SKM-1 (cell line): ENCODE measurements around the gene NKRF.
"Not testable (repeated sequence)": the region's sequence is repeated elsewhere in the genome, so short reads cannot be mapped to it uniquely, and the experiment has no call there.

Experiments
- DNase-seq: peaks from one replicate; lab custom pipeline; 2025; ENCODE audit not compliant: unreplicated experiment; lab: John Stamatoyannopoulos, UW

Gene NKRF

GRCh38 chrX:119606280-119607017, at the start of gene NKRF:
Gene NKRF, minus strand, starts transcription at chrX:119606424.
- peak; percentile 79 for DNase-seq

GRCh38 chrX:119655125-119655524, 48.9 kb upstream of the NKRF start:
- DNase-seq, result no peak

- no peak for DNase-seq
Measured at GRCh38 chrX:119654112-119654531, 47.9 kb upstream of the NKRF start.

GRCh38 chrX:119648421-119648775, 42.2 kb upstream of the NKRF start:
- no peak for DNase-seq

GRCh38 chrX:119647552-119648420, 41.6 kb upstream of the NKRF start:
- DNase-seq, result no peak

- DNase-seq, result no peak
Measured at GRCh38 chrX:119647089-119647488, 40.9 kb upstream of the NKRF start.

- DNase-seq, result no peak
Measured at GRCh38 chrX:119646515-119646914, 40.3 kb upstream of the NKRF start.

GRCh38 chrX:119643696-119644095, 37.5 kb upstream of the NKRF start:
- no peak for DNase-seq

GRCh38 chrX:119640731-119641170, 34.5 kb upstream of the NKRF start:
- DNase-seq, result no peak

- no peak for DNase-seq
Measured at GRCh38 chrX:119638725-119639471, 32.7 kb upstream of the NKRF start.

GRCh38 chrX:119637421-119637820, 31.2 kb upstream of the NKRF start:
- DNase-seq, result not testable (repeated sequence)

GRCh38 chrX:119636419-119636818, 30.2 kb upstream of the NKRF start:
- no peak for DNase-seq

GRCh38 chrX:119635799-119636198, 29.6 kb upstream of the NKRF start:
- DNase-seq, result no peak

GRCh38 chrX:119635179-119635578, 29.0 kb upstream of the NKRF start:
- no peak for DNase-seq

GRCh38 chrX:119625843-119626242, 19.6 kb upstream of the NKRF start:
- no peak for DNase-seq

- no peak for DNase-seq
Measured at GRCh38 chrX:119624951-119625668, 18.9 kb upstream of the NKRF start.

- DNase-seq, result no peak
Measured at GRCh38 chrX:119624417-119624816, 18.2 kb upstream of the NKRF start.

GRCh38 chrX:119622356-119623232, 16.4 kb upstream of the NKRF start:
- no peak for DNase-seq

- DNase-seq, result peak; percentile 20
Measured at GRCh38 chrX:119618439-119618838, 12.2 kb upstream of the NKRF start.
